Bone marrow (tissue), 2 donors: ENCODE results near the gene FCN2.
"Not testable (repeated sequence)": the region's sequence is repeated elsewhere in the genome, so short reads cannot be mapped to it uniquely, and the experiment has no call there.

Experiments used
- DNase-seq, 2 donors: peaks; one replicate each; lab custom pipeline; 2025; lab: John Stamatoyannopoulos, UW

The FCN2 gene

DNA sequence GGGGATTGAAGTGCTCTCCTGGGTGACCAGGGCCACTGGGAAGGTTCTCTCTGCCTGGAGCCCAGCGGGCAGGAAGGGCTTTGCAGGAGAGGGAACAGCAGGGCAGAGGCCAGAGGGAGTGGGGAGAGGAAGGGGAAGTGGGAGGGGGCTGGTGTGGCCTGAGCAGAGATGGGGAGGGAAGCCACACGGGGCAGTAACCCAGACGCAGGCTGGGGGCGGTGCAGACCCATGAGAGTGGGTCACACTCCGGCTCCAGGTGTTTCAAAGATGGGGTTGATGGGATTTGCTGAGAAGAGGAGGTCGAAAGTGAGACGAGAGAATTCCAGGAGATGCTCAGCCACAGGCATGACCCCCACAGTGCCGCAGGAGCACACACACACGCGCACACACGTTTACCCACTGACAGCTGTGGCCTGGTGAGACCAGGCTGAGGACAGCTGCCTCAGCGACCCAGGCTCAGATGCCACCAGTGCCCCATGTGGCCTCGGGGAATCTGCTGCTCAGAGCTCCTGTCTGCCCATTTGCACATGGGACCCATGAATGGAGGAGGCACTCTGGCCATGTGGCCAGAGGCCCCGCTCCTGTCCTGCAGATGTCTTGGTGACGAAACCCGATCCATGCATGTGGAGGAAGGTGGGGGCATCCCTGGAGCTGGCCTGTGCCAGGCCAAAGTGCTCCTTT lies 32.7 kb upstream of the FCN2 start:
- DNase-seq = no peak

DNA sequence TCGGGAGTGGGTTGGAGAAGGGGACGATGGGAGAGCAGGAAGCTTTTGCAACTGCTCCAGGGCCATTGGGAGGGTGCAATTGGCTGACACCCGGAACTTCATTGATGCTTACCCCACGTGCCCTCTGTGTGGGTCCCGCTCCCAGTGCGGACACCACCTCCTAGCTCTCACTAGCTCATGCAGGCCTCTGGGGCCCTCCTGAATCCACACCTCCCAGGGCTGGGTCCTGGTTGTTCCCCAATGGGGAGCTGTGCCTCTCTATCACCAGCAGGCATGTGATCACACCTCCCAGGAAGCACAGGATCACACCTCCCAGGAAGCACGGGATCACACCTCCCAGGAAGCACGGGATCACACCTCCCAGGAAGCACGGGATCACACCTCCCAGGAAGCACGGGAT lies 32.1 kb upstream of the FCN2 start:
- no peak for DNase-seq

- DNase-seq = no peak
Observed at GRCh38 chr9:134850611-134851010, 30.0 kb upstream of the FCN2 start.

DNA sequence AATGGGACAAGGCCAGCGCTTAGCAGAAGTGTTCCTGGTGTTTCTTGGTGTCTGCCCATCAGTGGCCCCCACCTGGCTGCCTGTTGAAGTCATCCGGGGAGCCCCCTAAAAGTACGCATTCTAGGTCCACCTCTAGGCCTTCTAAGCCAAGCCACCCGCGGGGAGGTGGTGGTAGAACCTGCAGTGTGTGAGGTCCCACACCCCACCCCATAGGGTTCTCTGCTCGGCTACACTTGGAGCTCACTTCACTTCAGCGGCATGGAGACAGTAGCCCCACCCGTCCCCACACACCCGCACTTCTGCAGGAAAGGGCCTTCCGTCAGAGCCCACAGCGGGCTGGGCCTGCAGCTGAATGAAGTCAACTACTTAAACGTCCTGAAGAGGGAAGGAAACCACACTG lies 29.6 kb upstream of the FCN2 start:
- no peak for DNase-seq

- no peak for DNase-seq
Observed at GRCh38 chr9:134852906-134853654, 27.5 kb upstream of the FCN2 start.

DNA sequence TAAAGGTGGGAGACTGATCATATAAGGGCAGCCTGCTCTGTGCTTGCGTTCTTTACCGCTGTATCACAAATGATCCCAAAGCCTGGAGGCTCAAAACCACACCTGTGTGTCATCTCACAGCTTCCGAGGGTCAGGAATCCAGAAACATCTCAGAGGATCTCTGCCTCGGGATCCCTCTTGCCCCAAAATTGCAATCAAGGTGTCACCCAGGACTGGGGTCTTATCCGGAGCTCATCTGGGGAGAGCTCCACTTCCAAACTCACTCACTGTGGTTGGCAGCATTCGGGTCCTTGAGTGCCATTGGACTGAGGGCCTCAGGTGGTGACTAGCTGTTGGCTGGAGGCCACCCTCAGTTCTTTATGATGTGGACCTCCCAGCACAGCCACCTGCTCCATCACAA lies 26.7 kb upstream of the FCN2 start:
- DNase-seq = no peak

DNA sequence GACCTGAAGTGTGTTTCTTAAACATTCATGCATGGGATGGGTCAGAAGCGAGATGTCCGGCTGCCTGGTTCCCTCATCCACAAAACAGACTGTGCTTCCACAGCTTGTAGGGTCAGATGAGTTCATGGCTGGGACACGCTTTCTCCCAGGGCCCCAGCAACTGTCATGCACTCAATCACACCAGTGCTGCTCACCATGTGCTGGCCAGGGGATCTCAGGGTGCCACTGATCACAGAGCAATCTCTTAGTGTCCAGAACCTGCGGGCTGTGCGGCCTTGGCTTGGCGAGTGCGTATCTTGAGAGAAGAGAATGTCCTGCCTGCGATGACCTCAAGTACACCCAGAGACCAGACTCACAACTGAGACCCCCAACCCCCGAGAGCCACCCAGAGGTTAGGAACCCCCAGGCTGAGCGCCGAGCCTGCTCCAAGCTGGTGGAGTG lies 26.0 kb upstream of the FCN2 start:
- no peak for DNase-seq

GRCh38 chr9:134855231-134855899 lies 25.2 kb upstream of the FCN2 start:
- DNase-seq = no peak

GRCh38 chr9:134855900-134856377 lies 24.7 kb upstream of the FCN2 start:
- DNase-seq = no peak

DNA sequence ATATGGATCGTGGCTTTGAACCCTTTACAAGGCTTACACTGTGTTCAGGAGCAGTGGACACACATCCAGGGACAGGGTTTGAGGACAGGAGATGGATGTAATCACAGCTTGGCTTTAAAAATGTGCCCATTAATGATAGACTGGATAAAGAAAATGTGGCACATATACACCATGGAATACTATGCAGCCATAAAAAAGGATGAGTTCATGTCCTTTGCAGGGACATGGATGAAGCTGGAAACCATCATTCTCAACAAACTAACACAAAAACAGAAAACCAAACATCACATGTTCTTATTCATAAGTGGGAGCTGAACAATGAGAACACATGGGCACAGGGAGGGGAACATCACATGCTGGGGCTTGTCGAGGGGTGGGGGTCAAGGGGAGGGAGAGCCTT lies 23.2 kb upstream of the FCN2 start:
- not testable (repeated sequence) for DNase-seq

DNA sequence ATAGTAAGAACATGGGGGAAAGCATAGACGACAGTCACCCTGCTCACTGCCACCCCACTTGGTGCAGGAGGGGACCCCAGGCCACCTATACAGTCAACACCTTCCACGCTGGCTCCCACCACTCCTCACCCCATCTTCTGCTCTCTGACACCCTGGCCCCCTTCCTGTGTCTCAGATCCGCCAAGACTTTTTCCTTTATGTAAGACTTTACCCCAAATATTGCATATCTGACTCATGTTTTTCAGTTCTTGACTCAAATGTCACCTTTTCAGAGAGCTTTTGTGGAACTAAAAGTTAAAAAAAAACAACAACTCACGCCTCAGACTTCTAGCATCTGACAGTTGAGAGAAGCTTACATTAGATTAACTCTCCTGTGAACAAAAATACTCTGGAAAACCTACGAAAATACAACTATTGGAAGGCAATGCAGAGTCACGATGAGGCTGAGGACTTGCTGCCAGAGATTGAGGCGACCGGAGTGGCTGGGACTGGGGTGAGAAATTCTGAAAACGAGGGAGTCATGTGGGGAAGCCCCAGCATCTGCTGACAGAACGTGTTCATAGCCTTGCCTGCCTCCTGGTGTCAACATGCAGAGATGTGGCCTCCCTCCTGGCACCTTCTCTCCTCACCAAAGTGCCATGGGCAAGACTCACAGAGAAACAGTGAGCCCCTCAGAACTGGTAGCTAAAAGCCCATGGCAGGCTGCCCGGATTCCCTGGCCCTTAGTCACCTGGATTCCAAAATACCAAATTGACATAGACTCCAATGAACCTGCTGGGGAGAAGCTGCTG lies 22.4 kb upstream of the FCN2 start:
- no peak for DNase-seq

GRCh38 chr9:134860510-134860909 lies 20.1 kb upstream of the FCN2 start:
- no peak for DNase-seq

DNA sequence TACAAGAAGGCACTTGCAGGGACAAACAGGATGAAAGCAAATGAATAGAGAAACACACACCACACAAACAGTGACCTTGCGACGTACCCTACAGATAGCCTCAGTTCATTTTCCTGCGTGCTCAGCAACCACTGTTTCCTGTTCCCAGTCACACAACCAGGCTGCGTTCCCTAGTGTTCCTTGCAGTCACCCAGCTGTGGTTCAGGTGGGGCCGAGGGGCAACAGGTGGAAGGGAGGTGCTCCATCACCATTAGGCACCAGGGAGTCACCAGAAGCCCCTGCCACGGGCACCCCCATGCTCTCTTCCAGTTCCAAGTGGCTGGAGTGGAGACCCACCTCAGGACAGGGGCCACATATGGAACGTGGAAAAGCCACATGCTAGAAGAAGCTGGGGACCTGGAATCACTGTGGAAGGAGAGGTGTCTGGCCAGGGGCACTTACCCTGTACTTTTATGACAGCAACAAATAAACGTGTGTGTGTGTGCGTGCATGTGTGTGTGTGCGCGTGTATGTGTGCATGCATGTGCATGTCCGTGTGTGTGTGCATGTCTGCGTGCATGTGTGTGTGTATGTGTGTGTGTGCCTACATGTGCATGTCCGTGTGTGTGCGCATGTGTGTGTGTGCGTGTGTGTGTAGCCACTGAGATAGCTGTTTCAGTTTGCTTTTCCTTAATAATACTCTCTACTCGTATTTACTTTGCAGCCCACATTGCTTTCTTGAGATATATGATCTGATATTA lies 18.8 kb upstream of the FCN2 start:
- DNase-seq = no peak

DNA sequence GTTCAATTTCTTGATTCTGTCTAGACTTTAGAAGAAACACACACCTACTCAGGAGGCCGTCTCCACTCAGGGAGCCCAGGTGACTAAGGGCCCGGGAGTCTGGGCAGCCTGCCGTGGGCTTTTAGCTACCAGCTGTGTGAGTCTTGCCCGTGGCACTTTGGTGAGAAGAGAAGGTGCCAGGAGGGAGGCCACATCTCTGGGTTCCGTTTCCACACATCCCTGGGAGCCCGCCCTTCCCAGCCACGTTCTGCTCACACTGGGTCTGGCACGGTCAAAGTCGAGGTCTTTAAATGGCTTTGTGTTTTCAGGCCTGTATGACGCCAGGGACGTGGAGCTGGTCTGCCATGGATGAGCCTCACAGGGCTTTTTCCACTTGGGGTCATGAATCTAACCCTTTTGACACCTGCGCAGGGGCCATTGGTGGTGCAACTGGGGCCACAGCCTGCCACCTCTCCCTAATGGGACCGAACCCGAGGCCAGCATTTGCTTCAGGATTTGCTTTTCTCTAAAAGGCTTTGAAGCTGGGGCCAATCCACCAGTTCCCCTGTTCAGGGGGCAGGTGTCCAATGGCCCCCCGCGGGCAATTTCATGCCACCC lies 17.2 kb upstream of the FCN2 start:
- DNase-seq = no peak

DNA sequence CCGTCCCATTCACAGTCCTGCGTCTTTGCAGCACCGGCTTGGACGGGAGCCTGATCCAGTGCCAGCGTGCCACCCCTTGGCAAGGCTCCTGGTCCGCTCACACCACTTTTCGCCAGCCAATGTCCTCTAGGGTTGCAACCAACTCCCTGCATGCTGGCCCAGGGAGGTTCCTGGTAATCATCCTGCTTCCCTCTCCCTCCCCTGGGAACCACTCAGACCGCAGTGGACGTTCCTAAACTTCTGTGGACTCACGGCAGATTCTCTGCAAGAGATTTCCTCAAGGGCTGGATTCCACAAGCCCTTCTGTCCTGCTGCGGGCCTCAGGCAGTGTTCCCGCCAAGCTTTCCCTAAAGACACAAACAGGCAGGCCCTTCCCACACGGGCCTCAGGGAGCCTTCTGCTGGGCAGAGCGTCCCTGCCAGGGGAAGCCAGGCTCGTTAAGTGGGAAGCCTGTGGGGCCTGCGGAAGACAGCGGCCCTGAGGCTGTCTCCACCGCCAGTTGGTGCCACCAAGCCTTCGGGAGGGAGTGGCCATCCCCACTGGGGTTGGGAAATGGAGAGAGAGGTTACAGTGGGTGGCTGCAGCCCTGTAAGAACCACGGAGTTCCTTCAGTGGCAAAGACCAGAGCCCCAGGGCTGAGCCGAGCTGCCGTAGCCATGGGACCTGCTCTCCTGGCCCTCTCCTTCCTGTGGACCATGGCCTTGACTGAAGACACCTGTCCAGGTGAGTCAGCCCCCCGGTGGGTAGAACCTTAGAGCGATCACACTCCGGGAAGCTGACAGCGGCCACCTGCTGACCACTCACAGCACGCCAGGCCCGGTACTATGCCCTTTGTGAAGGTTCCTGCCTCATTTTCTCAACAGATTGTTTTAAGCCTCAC lies 16.4 kb upstream of the FCN2 start:
- no peak for DNase-seq

GRCh38 chr9:134864821-134865190 lies 15.8 kb upstream of the FCN2 start:
- DNase-seq = no peak

DNA sequence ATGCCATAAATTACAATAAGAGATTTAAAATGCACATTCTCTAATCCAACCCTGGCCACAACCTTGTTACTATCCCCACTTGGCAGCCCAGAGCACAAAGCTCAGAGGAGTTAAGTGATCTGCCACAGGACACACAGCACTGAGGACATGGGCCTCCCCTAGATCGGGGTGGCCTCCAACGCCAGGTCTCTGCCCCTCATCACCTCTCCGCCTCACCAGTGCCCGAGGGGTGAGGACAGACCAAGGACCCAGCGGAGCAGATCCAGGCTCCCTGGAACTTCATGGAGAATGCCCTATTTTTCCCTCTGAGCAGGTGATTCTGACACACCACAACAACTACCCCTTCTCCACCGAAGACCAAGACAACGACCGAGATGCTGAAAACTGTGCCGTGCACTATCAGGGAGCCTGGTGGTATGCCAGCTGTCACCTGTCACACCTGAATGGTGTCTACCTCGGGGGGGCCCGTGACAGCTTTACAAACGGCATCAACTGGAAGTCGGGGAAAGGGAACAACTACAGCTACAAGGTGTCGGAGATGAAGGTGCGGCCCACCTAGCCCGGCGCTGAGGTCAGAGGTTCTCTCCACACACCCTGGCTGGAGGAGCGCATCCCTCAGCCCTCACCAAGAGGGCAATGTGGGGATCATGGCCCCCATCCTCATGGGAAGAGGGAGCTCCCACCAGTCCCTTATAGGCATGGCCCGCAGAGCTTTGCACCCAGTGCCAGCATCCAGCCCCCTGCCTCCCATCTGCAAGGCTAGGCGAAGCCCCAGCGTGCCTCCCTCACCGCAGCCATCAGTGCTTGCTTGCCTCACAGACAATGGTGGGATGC lies 12.5 kb upstream of the FCN2 start:
- DNase-seq = no peak

- no peak for DNase-seq
Observed at GRCh38 chr9:134868751-134869553, 11.7 kb upstream of the FCN2 start.
